Measurements from ENCODE around the gene NEDD4L.

Gene NEDD4L

DNA sequence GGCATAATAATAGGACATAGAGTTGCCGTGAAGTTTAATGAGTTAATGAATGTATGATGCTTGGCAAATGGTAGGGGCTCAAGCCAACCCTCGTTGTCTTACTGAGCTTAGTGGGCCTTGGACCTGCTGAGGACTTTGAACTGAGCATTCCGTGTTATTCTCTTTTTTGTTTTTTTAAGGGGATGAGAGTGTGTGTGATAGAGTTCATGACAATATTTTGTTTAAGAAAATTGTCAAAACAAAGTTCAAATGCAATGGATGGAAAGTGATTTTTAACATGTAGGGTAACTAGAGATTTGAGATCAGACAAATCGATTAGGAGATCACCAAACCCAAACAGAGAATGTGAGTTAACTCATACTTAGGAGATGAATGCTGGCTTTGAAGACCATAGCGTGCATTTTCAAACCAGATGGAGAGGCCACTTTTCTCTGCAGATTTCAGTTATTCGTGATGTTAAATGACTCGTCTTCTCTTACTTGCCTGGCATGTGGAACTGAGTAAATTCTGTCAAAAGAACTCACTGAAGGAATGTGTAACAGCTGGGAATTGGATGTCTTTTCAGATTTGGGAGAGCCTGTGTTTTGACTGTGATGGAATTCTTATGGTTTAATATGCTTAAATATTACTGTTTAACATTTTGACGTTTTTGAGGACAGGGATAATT lies 88.7 kb downstream of the NEDD4L start:
- TF ChIP-seq CTCF (IDR thresholded peaks at IDR 0.05; ENCODE audit: extremely low read depth, missing control alignments), result no peak
- no peak for DNase-seq (ENCODE audit: low spot score)

DNA sequence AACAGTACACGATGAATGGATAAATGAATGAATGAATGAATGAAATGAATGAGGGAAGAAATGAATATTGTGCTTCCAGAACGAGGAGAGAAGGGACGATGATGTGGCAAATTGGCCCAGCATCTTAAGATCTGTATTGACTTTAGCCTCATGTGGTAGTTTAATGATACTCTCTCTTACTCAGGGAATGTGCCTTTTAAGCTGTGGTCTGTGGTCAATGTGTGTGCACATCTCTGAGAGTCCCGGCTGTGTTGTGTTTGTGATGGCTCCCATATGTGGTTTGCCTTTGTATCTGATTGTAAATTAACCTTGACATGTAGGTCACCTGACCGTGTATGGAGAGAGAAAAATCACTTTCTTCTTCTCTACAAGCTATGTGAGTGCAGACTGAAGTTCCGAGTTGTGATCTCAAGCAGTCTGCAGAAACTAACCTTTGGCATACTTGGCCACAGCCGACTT lies 91.2 kb downstream of the NEDD4L start:
- TF ChIP-seq CTCF (IDR thresholded peaks at IDR 0.05; ENCODE audit: extremely low read depth, missing control alignments), result no peak
- DNase-seq (ENCODE audit: low spot score), result peak; percentile 33

DNA sequence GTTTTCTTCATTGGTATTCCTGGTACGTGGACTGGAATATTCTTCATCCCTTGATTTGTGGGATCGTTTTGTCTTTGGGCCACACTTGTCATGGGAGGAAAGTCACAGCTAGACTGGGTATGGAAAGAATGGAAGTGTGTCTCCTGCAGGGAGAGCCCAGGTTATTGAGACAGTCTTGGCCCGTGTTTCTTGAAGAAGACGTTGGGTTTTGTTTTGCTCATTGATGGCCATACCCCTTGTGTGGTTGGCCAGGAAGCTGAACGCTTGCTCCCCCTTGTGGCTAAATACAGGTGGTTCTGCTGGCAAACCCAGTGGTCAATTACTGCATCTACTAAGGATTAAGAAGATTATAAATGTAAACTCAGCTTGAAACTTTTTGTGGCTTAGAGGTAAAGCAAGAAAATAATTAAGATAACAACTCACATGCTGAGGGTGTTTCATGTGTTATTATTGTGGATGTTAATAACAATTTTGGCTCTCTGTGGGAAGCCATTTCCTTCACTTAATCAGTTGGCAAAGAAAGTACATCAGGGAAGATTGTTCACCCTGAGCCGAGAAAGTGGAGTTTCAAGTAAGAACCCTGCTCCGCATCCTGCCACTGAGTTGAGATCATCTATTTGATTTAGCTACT lies 91.8 kb downstream of the NEDD4L start:
- peak; percentile 79 for DNase-seq (ENCODE audit: low spot score)
- TF ChIP-seq CTCF (IDR thresholded peaks at IDR 0.05; ENCODE audit: extremely low read depth, missing control alignments), result peak; percentile 82

- no peak for DNase-seq (ENCODE audit: low spot score)
- TF ChIP-seq CTCF (IDR thresholded peaks at IDR 0.05; ENCODE audit: extremely low read depth, missing control alignments), result no peak
Measured at GRCh38 chr18:58136879-58137278, 92.9 kb downstream of the NEDD4L start.

- TF ChIP-seq CTCF (IDR thresholded peaks at IDR 0.05; ENCODE audit: extremely low read depth, missing control alignments), result no peak
- DNase-seq (ENCODE audit: low spot score), result no peak
Measured at GRCh38 chr18:58139459-58140386, 95.7 kb downstream of the NEDD4L start.

DNA sequence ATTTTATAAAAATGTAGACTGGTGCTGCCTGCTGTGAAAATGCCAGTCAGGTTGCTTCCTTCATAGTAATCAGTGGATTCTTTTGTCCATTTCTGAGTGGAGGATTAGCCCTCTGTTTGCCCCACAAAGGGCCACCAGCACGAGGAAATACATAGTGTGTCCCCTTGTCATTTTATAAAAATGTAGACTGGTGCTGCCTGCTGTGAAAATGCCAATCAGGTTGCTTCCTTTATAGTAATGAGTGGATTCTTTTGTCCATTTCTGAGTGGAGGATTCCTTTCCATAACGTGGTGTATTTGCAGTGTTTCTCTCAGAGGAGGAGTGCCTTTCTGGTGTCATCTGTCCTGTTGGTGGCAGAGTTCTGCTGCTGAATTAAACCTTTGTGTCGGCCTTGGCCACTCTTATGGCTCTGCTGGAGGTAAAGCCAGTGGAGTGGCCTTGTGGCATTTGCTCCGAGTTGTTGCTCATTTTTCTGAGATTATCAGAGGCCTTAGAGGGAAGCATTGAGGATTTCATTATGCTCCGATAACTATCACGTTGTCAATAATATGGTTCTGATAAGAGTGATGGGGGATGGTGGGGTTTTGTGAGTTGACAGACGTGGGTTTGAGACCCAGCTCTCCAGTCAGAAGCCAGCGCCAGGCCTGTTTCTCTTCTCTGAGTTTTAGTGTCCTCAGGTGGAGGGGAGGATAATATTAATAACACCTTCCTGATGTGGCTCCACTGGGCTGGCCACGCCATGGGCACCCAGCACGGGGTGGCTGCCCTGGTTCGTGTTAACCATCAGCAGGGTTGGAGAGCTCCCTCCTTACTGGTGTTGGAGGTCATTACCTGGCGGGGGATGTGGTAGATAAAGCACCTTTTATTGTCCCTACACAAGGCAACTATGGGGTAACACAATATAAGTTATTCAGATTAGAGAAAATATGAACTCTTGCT lies 96.6 kb downstream of the NEDD4L start:
- TF ChIP-seq CTCF (IDR thresholded peaks at IDR 0.05; ENCODE audit: extremely low read depth, missing control alignments), result no peak
- DNase-seq (ENCODE audit: low spot score), result no peak

Data from GM20000 (cell line).